Limb (tissue), 2 donors: Measurements from ENCODE around the gene SMIM29.
"Not testable (repeated sequence)": the region's sequence is repeated elsewhere in the genome, so short reads cannot be mapped to it uniquely, and the experiment has no call there.

ENCODE experiments used
- DNase-seq, 2 donors: peaks; one replicate each; pipeline ENCODE4 v3.0.0-alpha.2; 2016; ENCODE audit errors: extremely low spot score in 2 of 2

SMIM29 gene

DNA sequence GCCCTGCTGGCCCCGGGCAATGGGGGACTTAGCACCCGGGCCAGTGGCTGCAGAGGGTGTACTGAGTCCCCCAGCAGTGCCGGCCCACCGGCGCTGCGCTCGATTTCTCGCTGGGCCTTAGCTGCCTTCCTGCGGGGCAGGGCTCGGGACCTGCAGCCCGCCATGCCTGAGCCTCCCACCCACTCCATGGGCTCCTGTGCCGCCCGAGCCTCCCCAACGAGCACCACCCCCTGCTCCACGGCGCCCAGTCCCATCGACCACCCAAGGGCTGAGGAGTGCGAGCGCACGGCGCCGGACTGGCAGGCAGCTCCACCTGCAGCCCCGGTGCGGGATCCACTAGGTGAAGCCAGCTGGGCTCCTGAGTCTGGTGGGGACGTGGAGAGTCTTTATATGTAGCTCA lies 20.3 kb upstream of the SMIM29 start:
- not testable (repeated sequence) for DNase-seq

DNA sequence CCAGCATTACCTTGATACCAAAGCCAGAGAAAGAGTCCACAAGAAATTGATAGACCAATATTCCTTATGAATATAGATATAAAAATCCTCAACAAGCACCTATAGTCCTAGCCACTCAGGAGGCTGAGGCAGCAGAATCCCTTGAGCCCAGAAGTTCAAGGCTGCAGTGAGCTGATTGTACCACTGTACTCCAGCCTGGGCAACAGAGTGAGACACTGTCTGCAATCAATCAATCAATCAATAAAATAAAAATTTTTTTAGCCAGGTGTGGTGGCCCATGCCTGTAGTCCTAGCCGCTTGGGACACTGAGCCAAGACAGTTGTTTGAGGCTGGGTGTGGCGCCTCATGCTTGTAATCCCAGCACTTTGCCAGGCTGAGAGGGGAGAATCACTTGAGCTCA lies 18.9 kb upstream of the SMIM29 start:
- no peak for DNase-seq

DNA sequence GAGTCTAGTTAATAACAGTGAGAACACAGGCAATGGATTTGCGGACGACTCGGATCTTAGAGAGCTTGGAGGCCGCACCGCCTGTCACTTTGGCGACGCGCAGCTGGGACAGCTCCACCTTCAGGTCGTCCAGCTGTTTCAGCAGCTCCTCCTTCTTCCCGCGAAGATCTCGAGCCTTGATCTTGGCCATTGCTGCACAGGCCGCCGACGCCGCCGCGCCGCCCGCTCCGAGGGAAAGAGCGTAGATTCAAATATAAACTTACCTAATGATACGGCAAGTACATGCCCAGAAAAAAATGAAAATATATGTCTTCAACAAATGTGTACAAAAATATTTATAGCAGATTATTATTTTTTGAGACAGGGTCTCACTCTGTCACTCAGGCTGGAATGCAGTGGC lies 14.7 kb upstream of the SMIM29 start:
- DNase-seq: not testable (repeated sequence)

DNA sequence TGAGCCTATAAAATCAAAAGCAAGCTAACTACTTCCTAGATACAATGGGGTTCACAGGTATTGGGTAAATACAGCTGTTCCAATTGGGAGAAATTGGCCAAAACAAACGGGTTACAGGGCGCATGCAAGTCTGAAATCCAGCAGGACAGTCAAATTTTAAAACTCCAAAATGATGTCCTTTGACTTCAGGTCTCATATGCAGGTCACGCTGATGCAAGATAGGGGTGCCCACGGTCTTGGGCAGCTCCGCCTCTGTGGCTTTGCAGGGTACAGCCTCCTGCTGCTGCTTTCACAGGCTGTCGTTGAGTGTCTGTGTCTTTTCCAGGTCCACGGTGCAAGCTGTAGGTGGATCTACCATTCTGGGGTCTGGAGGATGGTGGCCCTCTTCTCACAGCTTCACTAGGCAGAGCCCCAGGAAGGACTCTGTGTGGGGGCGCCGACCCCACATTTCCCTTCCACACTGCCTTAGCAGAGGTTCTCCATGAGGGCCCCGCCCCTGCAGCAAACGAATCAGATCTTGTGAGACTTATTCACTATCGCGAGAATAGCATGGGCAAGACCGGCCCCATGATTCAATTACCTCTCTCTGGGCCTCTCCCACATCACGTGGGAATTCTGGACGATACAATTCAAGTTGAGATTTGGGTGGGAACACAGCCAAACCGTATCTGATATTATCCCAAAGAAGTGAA lies 11.9 kb upstream of the SMIM29 start:
- DNase-seq: no peak

DNA sequence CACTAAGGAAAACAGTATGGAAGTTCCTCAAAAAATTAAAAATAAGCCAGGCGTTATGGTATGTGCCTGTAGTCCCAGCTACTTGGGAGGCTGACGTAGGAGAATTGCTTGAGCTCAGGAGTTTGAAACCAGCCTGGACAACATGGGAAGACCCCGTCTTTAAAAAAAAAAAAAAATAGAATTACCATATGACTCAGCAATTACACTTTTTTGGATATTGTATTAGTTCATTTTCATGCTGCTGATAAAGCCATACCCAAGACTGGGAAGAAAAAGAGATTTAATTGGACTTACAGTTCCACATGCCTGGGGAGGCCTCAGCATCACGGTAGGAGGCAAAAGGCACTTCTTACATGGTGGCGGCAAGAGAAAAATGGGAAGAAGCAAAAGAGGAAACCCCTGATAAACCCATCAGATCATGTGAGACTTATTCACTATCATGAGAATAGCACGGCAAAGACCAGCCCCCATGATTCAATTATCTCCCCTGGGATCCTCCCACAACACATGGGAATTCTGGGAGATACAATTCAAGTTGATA lies 10.8 kb upstream of the SMIM29 start:
- DNase-seq: no peak

DNA sequence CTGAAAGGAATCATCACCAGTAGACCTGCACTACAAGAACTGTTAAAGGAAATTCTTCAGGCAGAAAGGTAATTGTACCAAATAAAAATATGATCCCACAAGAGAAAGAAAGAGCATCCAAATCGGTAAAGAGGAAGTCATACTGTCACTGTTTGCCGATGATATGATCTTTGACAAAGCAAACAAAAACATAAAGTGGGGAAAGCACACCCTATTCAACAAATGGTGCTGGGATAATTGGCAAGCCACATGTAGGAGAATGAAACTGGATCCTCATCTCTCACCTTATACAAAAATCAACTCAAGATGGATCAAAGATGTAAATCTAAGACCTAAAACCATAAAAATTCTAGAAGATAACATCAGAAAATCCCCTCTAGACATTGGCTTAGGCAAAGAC lies 3.6 kb upstream of the SMIM29 start:
- not testable (repeated sequence) for DNase-seq

DNA sequence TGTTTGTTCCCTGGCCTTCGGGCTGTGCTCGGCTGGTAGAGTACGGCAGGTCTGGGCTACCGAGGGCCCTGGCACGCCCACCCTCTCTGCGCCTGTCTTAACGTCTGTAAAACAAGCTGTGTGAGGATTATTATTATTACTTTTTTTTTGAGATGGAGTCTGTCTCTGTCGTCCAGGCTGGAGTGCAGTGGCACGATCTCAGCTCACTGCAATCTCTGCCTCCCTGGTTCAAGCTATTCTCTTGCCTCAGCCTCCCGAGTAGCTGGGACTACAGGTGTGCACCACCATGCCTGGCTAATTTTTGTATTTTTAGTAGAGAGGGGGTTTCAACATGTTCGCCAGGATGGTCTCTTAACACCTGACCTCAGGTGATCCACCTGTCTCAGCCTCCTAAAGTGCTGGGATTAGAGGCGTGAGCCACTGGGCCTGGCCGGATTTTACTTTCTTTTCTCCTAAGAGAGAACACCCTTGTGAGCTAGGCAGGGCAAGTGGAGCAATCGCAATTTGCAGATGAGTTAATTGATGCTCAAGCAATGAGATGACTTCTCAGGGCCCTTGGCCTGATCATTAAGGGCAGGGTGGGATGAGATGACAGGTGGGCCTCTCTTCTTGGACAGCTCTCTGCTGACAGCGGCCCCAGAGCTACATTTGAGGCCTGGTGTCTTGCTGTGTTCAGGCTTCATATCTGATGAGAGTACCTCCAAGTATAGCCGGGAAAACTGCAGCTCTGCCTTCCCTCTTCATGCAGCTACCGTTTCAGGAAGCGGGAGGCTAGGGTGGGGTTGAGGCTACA lies 859 bp upstream of the SMIM29 start:
- no peak for DNase-seq

- DNase-seq: no peak
These were observed 544 bp downstream of the SMIM29 start for GRCh38 chr6:34248198-34248726.

GRCh38 chr6:34247481-34248197 lies 1.2 kb downstream of the SMIM29 start:
- no peak for DNase-seq

- DNase-seq: no peak
These were observed 2.0 kb downstream of the SMIM29 start for GRCh38 chr6:34246563-34247391.

- DNase-seq: no peak
These were observed 2.6 kb downstream of the SMIM29 start for GRCh38 chr6:34246249-34246562.

GRCh38 chr6:34245761-34246140 lies 3.1 kb downstream of the SMIM29 start:
- DNase-seq: not testable (repeated sequence)

DNA sequence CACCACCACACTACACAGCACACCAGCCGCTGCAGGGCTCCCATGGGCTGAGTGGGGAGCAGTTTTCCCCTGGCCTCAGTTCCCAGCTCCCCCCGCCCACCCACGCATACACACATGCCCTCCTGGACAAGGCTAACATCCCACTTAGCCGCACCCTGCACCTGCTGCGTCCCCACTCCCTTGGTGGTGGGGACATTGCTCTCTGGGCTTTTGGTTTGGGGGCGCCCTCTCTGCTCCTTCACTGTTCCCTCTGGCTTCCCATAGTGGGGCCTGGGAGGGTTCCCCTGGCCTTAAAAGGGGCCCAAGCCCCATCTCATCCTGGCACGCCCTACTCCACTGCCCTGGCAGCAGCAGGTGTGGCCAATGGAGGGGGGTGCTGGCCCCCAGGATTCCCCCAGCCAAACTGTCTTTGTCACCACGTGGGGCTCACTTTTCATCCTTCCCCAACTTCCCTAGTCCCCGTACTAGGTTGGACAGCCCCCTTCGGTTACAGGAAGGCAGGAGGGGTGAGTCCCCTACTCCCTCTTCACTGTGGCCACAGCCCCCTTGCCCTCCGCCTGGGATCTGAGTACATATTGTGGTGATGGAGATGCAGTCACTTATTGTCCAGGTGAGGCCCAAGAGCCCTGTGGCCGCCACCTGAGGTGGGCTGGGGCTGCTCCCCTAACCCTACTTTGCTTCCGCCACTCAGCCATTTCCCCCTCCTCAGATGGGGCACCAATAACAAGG lies 3.6 kb downstream of the SMIM29 start:
- DNase-seq: not testable (repeated sequence)

GRCh38 chr6:34243901-34244884 lies 4.6 kb downstream of the SMIM29 start:
- DNase-seq: no peak

- no peak for DNase-seq
These were observed 5.6 kb downstream of the SMIM29 start for GRCh38 chr6:34243131-34243771.

DNA sequence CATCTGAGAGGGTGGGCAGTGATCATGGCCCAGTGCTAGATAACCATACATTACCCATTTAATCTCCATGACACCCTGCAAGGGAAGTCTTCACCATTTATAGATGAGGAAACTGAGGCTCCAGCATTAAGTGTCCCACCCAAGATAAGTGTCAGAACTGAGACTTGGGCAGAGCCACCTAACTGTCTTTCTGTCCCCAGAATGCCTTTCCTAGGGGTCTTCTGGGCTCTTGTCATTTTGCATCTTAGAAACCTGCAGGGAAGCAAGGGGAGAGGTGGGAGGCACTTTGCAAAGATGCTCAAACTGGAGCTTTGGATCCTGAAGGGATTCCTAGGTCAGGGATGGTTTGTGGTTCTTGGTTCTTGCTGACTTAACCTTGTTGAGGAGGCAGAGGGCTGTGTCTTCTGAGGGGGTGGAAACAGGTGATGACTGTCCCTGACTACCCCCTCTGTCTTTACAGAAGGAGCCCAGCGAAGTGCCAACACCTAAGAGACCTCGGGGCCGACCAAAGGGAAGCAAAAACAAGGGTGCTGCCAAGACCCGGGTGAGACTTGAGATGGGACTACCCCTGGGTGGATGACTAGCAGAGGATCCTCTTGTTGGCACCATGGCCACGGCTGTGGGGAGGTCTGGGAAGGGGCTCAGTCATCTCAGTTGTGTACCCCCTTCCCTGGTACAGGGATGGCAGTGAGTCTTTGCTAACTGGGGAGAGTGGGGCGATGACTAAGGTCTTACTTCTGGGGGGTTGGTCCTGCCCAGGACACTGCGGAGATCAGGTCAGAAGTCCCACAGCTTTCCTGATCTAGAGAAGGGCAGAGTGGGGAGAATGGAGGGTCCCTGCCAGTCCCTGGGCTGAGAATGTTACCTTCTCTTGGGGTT lies 6.3 kb downstream of the SMIM29 start:
- no peak for DNase-seq

GRCh38 chr6:34241351-34242215 lies 7.2 kb downstream of the SMIM29 start:
- DNase-seq: no peak
